GM21737 (cell line): ENCODE data around the gene PGC.

Experiments used
- ATAC-seq: cut with Tn5 transposase; IDR thresholded peaks from one replicate; pipeline ENCODE4 v1.9.1; 2021; ENCODE audit warnings: mild to moderate bottlenecking, moderate library complexity; ENCODE audit not compliant: unreplicated experiment

PGC gene

DNA sequence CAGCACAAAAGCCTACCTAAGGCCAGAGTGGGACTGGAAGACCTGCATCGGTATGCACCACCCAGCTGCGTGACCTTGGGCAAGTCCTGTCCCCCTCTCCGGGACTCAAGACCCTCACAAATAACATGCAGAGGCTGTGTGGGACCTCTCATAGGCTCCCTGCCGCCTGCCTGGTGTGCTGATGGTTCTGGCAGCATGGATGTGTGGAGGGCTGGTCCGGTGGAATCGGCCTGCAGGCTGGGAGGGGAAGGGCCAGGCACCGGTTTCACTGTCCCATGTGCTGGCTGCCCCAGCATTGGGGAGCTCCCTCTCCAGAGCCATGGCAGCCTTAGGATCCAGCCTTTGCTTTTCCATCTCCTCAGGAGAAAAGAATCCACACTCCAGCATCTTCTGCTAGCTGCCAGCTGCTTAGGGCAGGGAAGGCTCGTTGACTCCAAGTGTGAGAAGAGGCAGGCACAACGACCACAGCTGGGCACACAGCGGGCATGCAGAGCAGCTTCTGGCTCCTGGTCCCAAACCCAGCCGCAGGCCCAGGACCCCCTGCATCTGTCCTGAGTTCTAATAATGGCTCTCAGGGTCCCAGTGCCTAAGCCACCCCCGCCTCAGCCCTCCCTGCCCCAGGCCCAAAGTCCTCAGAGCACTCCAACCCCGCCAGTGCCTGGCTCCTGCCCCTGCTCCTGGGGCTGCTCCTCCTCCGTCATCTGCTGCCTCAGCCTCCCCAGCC lies 44.3 kb downstream of the PGC start:
- no peak for ATAC-seq

DNA sequence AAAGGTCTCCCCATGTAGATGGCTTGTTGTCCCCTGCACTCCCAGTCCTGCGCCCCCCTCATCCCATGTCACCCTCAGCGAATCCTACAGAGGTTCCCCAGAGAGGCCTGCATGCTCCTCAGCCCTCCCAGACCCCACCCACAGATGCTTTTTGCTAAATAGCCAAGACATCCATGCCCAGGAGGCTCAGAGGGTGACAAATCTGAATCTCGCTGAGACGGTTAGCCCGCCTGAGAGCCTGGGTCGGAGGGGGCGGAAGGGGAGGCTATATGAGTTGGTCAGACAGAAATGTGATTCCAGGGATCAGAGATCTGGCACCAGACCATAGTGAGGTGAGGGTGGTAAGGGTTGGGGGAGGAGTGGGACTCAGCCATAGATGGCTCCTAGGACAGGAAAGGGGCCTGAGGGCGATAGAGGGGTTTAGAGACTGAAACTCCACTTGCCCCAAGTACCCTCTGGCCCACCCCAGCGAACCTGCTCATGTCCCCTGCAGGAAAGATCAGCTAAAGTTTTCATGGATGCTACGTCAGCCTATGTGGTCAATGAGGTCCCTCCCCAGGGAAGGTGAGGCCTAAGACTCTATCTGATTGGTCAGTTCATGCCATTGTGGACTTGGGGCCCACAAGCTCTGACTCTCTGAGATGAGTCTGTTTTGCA lies 45.0 kb downstream of the PGC start:
- no peak for ATAC-seq

- no peak for ATAC-seq
These were observed 46.5 kb downstream of the PGC start for GRCh38 chr6:41700463-41701347.

- no peak for ATAC-seq
These were observed 48.1 kb downstream of the PGC start for GRCh38 chr6:41699063-41699462.

GRCh38 chr6:41697861-41698781 lies 49.1 kb downstream of the PGC start:
- ATAC-seq = no peak

DNA sequence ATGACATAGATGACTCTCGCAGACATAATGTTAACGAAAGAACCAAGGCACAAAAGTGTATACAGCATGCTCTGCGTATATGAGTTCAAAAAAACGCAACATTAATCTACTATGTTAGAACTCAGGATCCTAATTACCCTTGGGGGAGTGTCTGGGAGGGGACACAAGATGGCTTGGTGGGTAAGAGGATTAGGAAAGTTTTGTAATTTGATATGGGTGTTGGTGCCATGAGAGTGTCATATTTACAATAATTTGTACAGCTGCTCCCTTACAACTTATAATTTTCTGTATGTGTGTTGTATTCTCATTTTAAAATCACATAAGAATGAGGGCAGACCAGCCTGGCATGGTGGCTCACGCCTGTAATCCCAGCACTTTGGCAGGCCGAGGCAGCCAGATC lies 50.4 kb downstream of the PGC start:
- no peak for ATAC-seq

DNA sequence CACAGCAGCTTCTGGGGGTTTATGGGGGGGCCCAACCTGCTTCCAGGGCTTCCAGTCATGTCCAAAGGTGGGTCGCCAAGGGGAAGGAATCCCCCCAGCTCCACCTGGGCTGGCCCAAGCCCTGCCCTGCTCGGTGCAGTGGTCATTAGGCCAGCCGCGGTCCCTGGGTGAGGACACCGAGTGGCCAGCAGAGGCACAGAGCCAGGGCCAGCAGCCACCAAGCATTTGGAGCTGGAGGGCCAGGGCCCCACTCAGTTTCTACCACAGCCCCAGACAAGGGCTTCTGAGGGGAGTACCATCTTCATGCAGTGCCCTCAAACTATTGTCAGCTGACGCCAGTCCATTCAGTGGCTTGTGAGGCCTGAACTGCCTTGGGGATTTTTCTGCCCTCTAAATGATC lies 51.4 kb downstream of the PGC start:
- ATAC-seq = no peak

- ATAC-seq = no peak
These were observed 52.2 kb downstream of the PGC start for GRCh38 chr6:41694815-41695526.

DNA sequence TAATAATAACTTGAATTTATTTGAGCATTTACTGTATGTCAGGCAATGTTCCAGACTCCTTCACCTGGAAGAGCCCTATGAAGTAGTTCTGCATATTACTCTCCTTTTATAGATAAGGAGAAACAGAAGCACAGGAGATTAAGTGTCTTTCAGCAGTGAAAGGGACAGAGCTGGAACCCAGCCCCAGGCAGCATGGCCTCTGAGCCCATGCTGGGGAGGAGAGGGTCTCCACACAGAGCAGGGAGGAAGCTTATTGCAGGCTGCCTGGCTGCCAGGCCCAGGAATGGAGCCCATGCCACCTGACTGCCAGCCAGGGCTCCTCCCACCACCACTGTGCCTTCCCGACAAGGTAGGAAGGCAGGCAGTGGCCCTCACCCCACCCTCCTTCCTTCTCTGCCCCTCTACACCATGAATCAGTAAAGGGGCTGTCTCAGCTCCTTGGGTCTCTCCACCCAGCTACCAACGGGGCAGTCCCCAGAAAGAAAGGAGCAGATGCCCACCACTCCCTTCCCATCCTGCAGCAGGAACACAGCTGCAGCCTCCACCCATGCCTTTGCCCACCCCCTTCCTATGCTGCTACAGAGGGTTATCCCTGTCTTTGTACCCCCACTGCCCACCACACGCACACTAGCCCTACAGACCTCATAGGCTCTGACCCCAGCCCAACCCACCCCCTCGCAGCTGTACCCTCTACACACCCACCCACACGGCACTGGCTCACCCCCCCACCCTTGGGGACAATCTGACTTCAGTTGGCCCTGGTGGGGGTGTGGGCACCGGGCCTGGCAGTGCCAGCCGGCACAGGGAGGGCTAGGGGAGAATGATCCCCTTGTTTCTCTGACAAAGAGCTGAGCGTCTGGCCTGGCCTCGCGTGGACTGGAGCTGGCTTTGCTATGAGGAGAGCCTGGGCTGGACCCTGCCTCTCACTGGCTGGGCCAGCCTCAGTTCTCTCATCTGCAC lies 53.6 kb downstream of the PGC start:
- ATAC-seq = no peak

GRCh38 chr6:41692730-41693129 lies 54.5 kb downstream of the PGC start:
- no peak for ATAC-seq

DNA sequence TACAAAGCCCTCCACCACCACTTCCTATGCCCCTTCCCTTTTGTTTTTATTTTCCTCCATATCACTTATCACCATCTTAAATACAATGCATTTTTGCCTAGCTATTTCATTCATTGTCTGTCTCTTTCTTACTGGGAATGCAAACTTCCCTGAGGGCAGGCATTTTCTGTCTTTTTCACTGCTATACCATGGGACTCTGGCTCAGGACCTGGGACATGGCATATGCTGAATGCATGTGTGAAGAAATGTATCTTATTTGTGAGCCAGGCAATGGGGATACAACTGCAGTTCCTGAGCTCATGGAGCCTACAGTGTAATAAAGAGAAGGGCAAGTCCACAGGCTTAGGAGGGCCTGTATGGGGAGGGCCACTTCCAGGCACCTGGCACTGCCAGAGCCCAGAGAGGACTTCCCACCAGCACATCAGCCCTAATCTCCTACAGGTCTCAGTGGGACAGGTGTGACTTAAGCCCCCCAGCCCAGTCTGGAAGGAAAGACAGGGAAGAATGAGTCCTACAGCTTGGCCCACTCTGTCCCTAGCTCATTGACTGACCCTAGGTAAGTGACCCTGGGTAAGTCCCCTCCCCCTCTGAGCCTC lies 55.0 kb downstream of the PGC start:
- no peak for ATAC-seq

DNA sequence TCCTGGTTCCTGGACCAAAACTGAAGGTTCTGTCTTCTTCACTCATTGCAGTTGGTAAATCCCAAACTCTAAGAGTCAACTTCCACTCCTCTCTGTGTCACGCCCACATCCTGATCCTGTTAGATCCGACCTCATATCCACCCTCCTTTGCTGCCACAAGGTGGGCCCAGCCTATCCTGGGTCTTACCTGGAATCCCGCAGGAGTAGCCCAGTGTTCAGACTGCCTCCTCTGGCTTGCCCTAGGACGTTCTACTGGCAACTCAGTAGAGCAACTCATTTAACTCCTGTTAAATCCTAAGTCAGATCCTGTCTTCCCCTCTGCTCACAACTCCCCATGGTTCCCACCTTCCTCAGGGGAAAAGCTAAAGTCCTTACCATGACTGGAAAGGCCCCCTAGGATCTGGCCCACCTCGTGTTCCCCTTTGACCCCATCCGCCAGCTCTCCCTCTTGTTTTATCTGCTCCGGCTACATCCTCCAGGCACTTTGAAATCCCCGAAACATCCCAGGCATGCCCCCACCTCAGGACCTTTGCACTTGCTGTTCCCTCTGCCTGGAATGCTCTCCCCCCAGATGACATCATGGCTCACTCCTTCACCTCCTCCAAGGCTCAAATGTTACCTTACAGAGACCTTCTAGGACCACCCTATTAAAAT lies 55.6 kb downstream of the PGC start:
- no peak for ATAC-seq

GRCh38 chr6:41690541-41691330 lies 56.5 kb downstream of the PGC start:
- ATAC-seq = no peak

GRCh38 chr6:41689171-41690008 lies 57.8 kb downstream of the PGC start:
- no peak for ATAC-seq

GRCh38 chr6:41688256-41688965 lies 58.8 kb downstream of the PGC start:
- ATAC-seq = no peak
